GM10248 (cell line): ENCODE data around the gene SSR2.

Source experiments
- CTCF ChIA-PET: fragments of 300-600 bp; sonication (Branson Sonifier 250); formaldehyde crosslinking; extraction: SDS; loops from one replicate; lab custom pipeline; 2021; ENCODE audit warnings: antibody characterized with exemption; lab: Yijun Ruan, JAX
- POLR2A ChIA-PET: fragments of 350-650 bp; sonication (Branson Sonifier 250); formaldehyde crosslinking; extraction: SDS; loops from one replicate; lab custom pipeline; 2020; ENCODE audit warnings: antibody characterized with exemption; lab: Yijun Ruan, JAX
- DNase-seq: peaks from one replicate; pipeline ENCODE4 v3.0.0; 2012; ENCODE audit errors: extremely low spot score
- TF ChIP-seq, protein P1 (sequence below): IDR thresholded peaks from 2 replicates; pipeline ENCODE4 v1.5.1; 2012; ENCODE audit warnings: mild to moderate bottlenecking, low read depth; ENCODE audit errors: extremely low read depth, missing control alignments, control extremely low read depth

SSR2 gene

DNA sequence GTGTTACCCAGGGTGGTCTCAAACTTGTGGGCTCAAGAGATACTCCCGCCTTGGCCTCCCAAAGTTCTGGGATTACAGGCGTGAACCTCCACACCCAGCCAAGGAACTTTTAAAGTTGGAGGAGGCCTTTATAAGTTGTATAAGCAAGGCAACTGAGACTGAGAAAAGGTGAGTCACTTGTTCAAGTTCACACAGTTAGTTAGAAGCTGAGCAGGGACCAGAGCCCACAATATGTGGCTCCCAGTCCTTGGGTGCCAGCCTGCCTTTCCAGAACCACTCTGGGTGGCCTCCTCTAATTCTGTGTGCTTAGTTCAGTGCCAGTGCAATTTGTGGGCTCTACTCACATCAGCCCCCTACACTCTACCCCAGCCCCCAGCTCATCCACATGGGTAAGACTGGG is 43.9 kb upstream of the SSR2 start:
- DNase-seq = no peak
- TF ChIP-seq, protein P1, sequence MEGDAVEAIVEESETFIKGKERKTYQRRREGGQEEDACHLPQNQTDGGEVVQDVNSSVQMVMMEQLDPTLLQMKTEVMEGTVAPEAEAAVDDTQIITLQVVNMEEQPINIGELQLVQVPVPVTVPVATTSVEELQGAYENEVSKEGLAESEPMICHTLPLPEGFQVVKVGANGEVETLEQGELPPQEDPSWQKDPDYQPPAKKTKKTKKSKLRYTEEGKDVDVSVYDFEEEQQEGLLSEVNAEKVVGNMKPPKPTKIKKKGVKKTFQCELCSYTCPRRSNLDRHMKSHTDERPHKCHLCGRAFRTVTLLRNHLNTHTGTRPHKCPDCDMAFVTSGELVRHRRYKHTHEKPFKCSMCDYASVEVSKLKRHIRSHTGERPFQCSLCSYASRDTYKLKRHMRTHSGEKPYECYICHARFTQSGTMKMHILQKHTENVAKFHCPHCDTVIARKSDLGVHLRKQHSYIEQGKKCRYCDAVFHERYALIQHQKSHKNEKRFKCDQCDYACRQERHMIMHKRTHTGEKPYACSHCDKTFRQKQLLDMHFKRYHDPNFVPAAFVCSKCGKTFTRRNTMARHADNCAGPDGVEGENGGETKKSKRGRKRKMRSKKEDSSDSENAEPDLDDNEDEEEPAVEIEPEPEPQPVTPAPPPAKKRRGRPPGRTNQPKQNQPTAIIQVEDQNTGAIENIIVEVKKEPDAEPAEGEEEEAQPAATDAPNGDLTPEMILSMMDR = no peak
- ChIA-PET CTCF (interaction anchor here (0.9 to 3.5 kb wide), 16 partner anchors 8 to 147 kb away, joined by 3 to 27 read pairs (median 5); partner anchors contain the start of genes KHDC4, LAMTOR2 and UBQLN4), POLR2A (interaction anchor here (1.0 kb wide), 1 partner anchor 132 kb away, joined by 3 read pairs; no protein-coding TSS in a partner anchor)

DNA sequence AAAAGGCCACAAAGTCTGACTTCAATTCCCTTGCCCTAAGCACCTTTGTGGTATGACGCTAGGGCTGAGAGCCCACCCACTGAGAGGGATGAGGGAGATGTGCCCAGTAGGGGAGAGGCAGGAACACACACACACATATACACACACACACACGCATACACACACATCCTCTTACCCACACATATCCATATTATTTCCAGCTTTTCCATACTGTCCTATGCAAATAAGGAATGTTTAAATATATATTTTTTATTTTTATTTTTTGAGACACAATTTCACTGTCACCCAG is 43.2 kb upstream of the SSR2 start:
- POLR2A ChIA-PET = no interaction called here
- CTCF ChIA-PET = interaction anchor here (1.0 to 3.5 kb wide), 6 partner anchors 12 to 161 kb away, joined by 3 to 27 read pairs (median 5); partner anchors contain the start of gene KHDC4
- TF ChIP-seq, protein P1 = no peak

DNA sequence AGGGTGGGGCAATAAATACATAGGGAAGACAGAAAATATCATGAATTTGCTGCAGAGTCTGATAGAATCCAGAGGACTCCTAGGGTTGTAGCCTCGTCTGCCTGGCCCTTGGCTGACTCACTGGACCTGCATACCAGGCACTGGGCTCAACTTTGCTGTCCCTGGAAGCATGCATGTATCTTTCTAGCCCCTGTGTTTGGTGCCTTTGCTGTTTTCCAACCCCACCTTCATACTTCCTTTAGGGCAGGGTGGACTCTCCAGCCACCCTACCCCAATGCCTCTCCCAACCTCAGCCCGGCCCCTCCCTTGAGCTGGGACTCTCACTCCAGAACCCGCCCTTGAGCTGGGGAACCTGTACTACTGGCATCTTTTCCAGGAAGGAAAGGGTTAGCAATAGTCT is 41.4 kb upstream of the SSR2 start:
- TF ChIP-seq, protein P1 = no peak
- DNase-seq = no peak
- POLR2A ChIA-PET = no interaction called here
- CTCF ChIA-PET = interaction anchor here (1.2 kb wide), 2 partner anchors 30 to 124 kb away, joined by 3 read pairs; no protein-coding TSS in a partner anchor

More for the DNA sequence above, 43.2 kb upstream of the SSR2 start:
- no peak for DNase-seq

DNA sequence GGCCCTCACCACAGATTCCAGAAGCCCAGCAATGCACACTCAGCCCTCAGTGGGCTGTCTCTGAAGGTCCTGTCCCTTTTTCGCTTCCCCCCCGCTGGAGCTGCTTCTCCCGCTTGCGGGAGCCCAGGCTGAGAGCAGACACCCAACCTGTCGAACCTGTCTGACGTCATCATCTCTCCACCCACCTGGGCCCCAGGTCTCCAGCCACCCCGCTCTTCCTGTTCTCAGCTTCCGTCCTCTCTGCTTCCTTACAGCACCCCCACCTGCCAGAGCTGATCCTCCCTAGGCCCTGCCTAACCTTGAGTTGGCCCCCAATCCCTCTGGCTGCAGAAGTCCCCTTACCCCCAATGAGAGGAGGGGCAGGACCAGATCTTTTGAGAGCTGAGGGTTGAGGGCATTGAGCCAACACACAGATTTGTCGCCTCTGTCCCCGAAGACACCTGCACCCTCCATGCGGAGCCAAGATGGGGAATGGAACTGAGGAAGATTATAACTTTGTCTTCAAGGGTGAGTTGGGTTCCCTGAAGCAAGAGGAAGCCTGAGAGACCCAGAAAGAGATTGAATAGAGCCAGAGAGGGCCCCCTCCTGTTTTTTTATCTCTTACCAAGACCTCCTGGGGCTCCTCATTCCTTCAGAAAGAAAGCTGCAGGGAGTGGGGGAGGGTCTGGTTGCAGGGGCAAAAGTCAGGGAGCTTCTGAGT is 40.3 kb upstream of the SSR2 start, which contains the start of gene RAB25:
TSS of gene RAB25 (plus strand) at position 224 of the 700 bp plus-strand sequence. CDS start at position 465, 241 bp downstream.
- TF ChIP-seq, protein P1 = no peak
- no peak for DNase-seq
- CTCF ChIA-PET = interaction anchor here (1.2 kb wide), 1 partner anchor 31 kb away, joined by 3 read pairs; no protein-coding TSS in a partner anchor
- POLR2A ChIA-PET = no interaction called here

DNA sequence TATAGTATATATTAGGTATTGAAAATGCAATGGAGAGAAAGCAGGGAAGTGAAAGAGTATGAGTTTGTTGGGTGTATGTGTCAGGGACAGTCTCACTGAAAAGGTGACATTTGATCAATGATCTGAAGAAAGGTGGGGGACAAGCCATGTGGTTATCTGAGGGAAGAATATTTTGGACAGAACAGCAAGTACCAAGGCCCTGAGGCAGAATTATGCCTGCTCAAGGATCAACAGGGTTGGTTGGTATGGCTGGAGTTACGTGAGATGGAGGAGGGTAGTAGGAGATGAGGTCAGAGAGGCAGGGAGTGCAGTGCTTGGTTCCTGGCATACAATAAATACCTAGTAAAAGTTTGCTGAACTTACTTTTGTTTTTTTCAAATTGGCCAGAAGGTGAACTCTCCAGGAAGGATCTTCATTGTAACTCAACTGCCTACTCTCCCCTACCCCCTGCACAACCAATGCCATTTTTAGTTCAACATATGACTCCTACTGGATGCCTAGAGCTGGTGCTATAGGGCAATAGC is 35.6 kb upstream of the SSR2 start:
- POLR2A ChIA-PET = no interaction called here
- CTCF ChIA-PET = interaction anchor here (1.0 to 2.0 kb wide), 4 partner anchors 9 to 31 kb away, joined by 3 to 11 read pairs (median 4); no protein-coding TSS in a partner anchor
- TF ChIP-seq, protein P1 = no peak
- no peak for DNase-seq

DNA sequence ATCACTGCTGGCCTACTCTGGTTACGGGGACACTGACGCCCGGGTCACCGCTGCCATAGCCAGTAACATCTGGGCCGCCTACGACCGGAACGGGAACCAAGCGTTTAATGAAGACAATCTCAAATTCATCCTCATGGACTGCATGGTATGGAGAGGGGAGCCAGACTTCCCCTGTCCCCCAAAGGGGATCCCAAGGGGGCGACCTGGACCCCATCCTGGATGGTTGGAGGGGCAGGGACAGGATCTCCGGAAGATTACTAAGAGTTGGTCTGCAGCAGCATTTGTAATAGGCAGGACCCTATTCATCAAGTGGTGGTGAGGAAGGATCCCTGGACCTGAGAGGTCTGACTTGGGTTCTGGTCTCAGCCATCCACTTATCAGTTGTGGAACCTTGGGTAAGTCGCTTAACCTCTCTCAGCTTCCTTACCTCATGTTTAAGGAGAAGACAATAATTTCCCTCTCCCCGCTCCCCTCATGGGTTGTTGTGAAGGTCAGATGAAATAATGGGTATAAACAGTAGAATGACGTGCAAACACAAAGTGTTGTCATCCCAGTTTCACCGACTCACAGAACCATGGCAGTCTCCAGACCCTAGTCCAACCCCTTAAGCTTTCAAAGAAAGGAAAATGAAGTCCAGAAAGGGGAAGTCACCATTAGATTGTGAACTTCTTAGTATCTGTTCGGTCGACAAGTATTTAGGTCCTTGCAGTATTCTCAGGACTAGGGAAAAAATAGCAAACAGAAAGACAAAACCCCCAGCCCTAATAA is 34.7 kb upstream of the SSR2 start:
- DNase-seq = no peak
- ChIA-PET POLR2A (no interaction called here), CTCF (interaction anchor here (1.0 kb wide), 2 partner anchors 11 to 30 kb away, joined by 3 read pairs; no protein-coding TSS in a partner anchor)
- TF ChIP-seq, protein P1 = no peak
